HepG2 (cell line): ENCODE results near the gene RAP1A. TPM values are rescaled to one million over a fixed set of nuclear protein-coding genes. Genes with fewer than 3 reads are reported as not detected.

Source experiments
- ATRX ChIP-seq: sonication (generic); formaldehyde crosslinking; IDR thresholded peaks from 2 replicates; pipeline ENCODE4 v1.4.0; 2020; ENCODE audit warnings: missing genetic modification reagents, borderline replicate concordance
- CENPX ChIP-seq: sonication (generic); formaldehyde crosslinking; IDR thresholded peaks from 2 replicates; pipeline ENCODE4 v1.9.0; 2021; ENCODE audit warnings: mild to moderate bottlenecking, missing genetic modification reagents, moderate library complexity
- CHD2 ChIP-seq: IDR thresholded peaks from 2 replicates; pipeline ENCODE4 v1.6.1; 2011; ENCODE audit warnings: low read depth, low read length, improper control_type of control experiment
- DPF2 ChIP-seq: sonication (generic); formaldehyde crosslinking; IDR thresholded peaks from 2 replicates; pipeline ENCODE4 v1.4.0; 2020; ENCODE audit warnings: mild to moderate bottlenecking, low read depth, missing genetic modification reagents, borderline replicate concordance
- FOXK1 ChIP-seq: sonication (generic); formaldehyde crosslinking; IDR thresholded peaks from 2 replicates; pipeline ENCODE4 v1.4.0; 2020; ENCODE audit warnings: low read depth, missing genetic modification reagents, borderline replicate concordance
- GTF3A ChIP-seq: sonication (generic); formaldehyde crosslinking; conservative IDR thresholded peaks from 2 replicates; pipeline ENCODE4 v1.4.0; 2020; ENCODE audit warnings: mild to moderate bottlenecking, missing genetic modification reagents
- GZF1 ChIP-seq: sonication (generic); formaldehyde crosslinking; IDR thresholded peaks from 2 replicates; pipeline ENCODE4 v1.5.1; 2020; ENCODE audit warnings: mild to moderate bottlenecking, missing genetic modification reagents
- IRF2 ChIP-seq: IDR thresholded peaks from 2 replicates; pipeline ENCODE4 v1.6.1; 2018; ENCODE audit warnings: missing genetic modification reagents, missing compliant biosample characterization
- LCORL ChIP-seq, 2 experiments: fragments of 450-650 bp in 1 of 2; sonication (generic) in 1 of 2; formaldehyde crosslinking in 1 of 2; IDR thresholded peaks; 2 replicates each; pipeline versions ENCODE4 v1.5.0 to v1.6.1; 2017 to 2020; ENCODE audit warnings: antibody characterized with exemption in 1 of 2, missing genetic modification reagents in 1 of 2
- NR1H2 ChIP-seq: sonication (generic); formaldehyde crosslinking; IDR thresholded peaks from 2 replicates; pipeline ENCODE4 v1.8.1; 2022; ENCODE audit warnings: low read depth, missing genetic modification reagents, borderline replicate concordance
- RFXANK ChIP-seq: IDR thresholded peaks from 2 replicates; pipeline ENCODE4 v1.6.1; 2016
- RXRB ChIP-seq: IDR thresholded peaks from 2 replicates; pipeline ENCODE4 v1.6.1; 2016; ENCODE audit warnings: borderline replicate concordance, missing genetic modification reagents, missing compliant biosample characterization
- ZBTB38 ChIP-seq: sonication (generic); formaldehyde crosslinking; IDR thresholded peaks from 2 replicates; pipeline ENCODE4 v1.5.1; 2020; ENCODE audit warnings: mild to moderate bottlenecking, missing genetic modification reagents
- ZNF337 ChIP-seq: sonication (generic); formaldehyde crosslinking; IDR thresholded peaks from 2 replicates; pipeline ENCODE4 v1.5.1; 2020; ENCODE audit warnings: missing genetic modification reagents, low read depth, mild to moderate bottlenecking, borderline replicate concordance
- ZNF354B ChIP-seq: sonication (generic); formaldehyde crosslinking; IDR thresholded peaks from 2 replicates; pipeline ENCODE4 v1.8.0; 2022; ENCODE audit warnings: mild to moderate bottlenecking, missing genetic modification reagents
- ZNF598 ChIP-seq: sonication (generic); formaldehyde crosslinking; IDR thresholded peaks from 2 replicates; pipeline ENCODE4 v1.5.1; 2020; ENCODE audit warnings: mild to moderate bottlenecking, missing genetic modification reagents, borderline replicate concordance
- polyA plus RNA-seq, 8 experiments: library from polyadenylated mRNA; depleted of rRNA in 3 of 8; stranded (reverse) in 7 of 8; unstranded in 1 of 8; fragments of >200 nt; fragmentation: Illumina TruSeq in 4 of 8; extraction: Trizol in 4 of 8; gene quantifications; 2 replicates each; pipeline versions ENCODE4 v1.2.1 to v1.2.3, GENCODE V29; 2011 to 2016; ENCODE audit warnings: low read depth in 4 of 8, missing spikeins in 1 of 8, mixed read lengths in 1 of 8; ENCODE audit not compliant: insufficient read depth in 1 of 8
- total RNA-seq, 5 experiments: library from RNA; depleted of rRNA; stranded (reverse); fragments of >200 nt; fragmentation: Illumina TruSeq; extraction: Trizol; gene quantifications; 2 replicates each; pipeline ENCODE4 v1.2.3, GENCODE V29; 2016; ENCODE audit warnings: low read depth in 1 of 5
- TF ChIP-seq, protein P1 (sequence below): fragments of 450-650 bp; IDR thresholded peaks from 2 replicates; pipeline ENCODE4 v1.6.1; 2017; ENCODE audit warnings: mild to moderate bottlenecking
- TF ChIP-seq, protein P2 (sequence below): sonication (generic); formaldehyde crosslinking; IDR thresholded peaks from 2 replicates; pipeline ENCODE4 v1.8.1; 2023; ENCODE audit warnings: missing genetic modification reagents, mild to moderate bottlenecking, borderline replicate concordance
- TF ChIP-seq, protein P3 (sequence below): sonication (generic); formaldehyde crosslinking; IDR thresholded peaks from 2 replicates; pipeline ENCODE4; 2020; ENCODE audit warnings: missing genetic modification reagents, mild to moderate bottlenecking, borderline replicate concordance
- TF ChIP-seq, protein P4 (sequence below): sonication (generic); formaldehyde crosslinking; IDR thresholded peaks from 2 replicates; pipeline ENCODE4 v1.5.0; 2020; ENCODE audit warnings: missing genetic modification reagents

The RAP1A gene
- total and polyA plus RNA-seq, 2 of the 13 experiments (the other 11 are each of a cell fraction or from before 2014, with no cell fraction given), result 19.0 to 20.7 TPM

DNA sequence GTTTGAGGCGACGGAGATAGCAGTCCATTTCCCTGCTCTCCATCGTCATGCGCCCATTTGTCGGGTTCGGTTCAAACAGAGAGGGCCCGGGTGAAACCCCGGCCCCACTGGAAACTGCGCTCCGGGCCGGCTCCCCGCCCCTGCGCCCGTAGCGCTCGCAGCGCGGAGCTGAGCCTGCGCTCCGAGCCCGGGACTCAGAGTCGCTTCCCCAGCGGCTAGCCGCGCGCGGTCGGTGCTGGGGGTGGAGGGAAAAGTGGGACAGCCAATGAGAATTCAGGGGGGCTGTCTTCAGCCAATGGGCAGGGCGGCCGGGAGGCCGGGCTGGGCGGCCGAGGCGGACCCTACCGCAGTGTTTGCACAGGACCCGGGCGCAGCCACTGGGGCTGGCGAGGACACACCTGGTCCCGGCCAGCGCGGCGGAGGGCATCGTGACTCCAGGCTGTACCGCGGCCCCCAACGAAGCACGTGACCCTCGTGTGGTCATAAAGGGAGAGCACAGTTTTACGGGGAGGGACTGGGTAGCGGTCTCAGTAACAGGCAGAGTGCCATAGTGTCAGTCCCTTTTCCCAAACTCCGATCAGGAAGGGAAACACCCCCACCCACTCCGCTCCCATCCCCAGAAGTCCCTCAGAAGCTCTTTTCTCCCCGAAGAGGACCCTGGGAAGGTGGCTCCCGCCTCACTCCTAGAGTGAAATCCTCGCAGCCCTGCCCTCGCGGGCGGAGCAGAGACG, 119.8 kb downstream of the RAP1A start, which contains the start of gene INKA2 (continued):
- TF ChIP-seq, protein P1, sequence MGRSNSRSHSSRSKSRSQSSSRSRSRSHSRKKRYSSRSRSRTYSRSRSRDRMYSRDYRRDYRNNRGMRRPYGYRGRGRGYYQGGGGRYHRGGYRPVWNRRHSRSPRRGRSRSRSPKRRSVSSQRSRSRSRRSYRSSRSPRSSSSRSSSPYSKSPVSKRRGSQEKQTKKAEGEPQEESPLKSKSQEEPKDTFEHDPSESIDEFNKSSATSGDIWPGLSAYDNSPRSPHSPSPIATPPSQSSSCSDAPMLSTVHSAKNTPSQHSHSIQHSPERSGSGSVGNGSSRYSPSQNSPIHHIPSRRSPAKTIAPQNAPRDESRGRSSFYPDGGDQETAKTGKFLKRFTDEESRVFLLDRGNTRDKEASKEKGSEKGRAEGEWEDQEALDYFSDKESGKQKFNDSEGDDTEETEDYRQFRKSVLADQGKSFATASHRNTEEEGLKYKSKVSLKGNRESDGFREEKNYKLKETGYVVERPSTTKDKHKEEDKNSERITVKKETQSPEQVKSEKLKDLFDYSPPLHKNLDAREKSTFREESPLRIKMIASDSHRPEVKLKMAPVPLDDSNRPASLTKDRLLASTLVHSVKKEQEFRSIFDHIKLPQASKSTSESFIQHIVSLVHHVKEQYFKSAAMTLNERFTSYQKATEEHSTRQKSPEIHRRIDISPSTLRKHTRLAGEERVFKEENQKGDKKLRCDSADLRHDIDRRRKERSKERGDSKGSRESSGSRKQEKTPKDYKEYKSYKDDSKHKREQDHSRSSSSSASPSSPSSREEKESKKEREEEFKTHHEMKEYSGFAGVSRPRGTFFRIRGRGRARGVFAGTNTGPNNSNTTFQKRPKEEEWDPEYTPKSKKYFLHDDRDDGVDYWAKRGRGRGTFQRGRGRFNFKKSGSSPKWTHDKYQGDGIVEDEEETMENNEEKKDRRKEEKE, result no peak
- TF ChIP-seq RXRB (CRISPR knock-in tag) (peak; percentile 47; the same call in 1 of the 2 replicates), ZBTB38 (CRISPR knock-in tag) (peak; percentile 79), ZNF598 (no peak), GZF1 (CRISPR knock-in tag) (no peak; the same call in 1 of the 2 replicates), CENPX (CRISPR knock-in tag) (no peak), ZNF354B (CRISPR knock-in tag) (no peak), FOXK1 (CRISPR knock-in tag) (no peak), IRF2 (CRISPR knock-in tag) (peak; percentile 46; the same call in 1 of the 2 replicates), ATRX (CRISPR knock-in tag) (no peak), LCORL (IDR thresholded peaks at IDR 0.05) (no peak), LCORL (CRISPR knock-in tag; IDR thresholded peaks at IDR 0.05) (no peak; the same call in 1 of the 2 replicates), NR1H2 (CRISPR knock-in tag) (peak; percentile 25; the same call in 1 of the 2 replicates), RFXANK (CRISPR knock-in tag) (0 out of 2 replicates have a peak, but pooled peaks have one; percentile 12), CHD2 (no peak), GTF3A (CRISPR knock-in tag) (no peak), DPF2 (CRISPR knock-in tag) (no peak), ZNF337 (CRISPR knock-in tag) (no peak)
- TF ChIP-seq, protein P2, sequence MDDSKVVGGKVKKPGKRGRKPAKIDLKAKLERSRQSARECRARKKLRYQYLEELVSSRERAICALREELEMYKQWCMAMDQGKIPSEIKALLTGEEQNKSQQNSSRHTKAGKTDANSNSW (CRISPR knock-in tag), result no peak
- TF ChIP-seq, protein P3, sequence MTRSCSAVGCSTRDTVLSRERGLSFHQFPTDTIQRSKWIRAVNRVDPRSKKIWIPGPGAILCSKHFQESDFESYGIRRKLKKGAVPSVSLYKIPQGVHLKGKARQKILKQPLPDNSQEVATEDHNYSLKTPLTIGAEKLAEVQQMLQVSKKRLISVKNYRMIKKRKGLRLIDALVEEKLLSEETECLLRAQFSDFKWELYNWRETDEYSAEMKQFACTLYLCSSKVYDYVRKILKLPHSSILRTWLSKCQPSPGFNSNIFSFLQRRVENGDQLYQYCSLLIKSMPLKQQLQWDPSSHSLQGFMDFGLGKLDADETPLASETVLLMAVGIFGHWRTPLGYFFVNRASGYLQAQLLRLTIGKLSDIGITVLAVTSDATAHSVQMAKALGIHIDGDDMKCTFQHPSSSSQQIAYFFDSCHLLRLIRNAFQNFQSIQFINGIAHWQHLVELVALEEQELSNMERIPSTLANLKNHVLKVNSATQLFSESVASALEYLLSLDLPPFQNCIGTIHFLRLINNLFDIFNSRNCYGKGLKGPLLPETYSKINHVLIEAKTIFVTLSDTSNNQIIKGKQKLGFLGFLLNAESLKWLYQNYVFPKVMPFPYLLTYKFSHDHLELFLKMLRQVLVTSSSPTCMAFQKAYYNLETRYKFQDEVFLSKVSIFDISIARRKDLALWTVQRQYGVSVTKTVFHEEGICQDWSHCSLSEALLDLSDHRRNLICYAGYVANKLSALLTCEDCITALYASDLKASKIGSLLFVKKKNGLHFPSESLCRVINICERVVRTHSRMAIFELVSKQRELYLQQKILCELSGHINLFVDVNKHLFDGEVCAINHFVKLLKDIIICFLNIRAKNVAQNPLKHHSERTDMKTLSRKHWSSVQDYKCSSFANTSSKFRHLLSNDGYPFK (CRISPR knock-in tag), result peak; percentile 52; the same call in 1 of the 2 replicates
- TF ChIP-seq, protein P4, sequence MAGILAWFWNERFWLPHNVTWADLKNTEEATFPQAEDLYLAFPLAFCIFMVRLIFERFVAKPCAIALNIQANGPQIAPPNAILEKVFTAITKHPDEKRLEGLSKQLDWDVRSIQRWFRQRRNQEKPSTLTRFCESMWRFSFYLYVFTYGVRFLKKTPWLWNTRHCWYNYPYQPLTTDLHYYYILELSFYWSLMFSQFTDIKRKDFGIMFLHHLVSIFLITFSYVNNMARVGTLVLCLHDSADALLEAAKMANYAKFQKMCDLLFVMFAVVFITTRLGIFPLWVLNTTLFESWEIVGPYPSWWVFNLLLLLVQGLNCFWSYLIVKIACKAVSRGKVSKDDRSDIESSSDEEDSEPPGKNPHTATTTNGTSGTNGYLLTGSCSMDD (CRISPR knock-in tag), result no peak
